ACHN (cell line): ENCODE data around the gene C6orf136.
A peak's percentile ranks its signal among the peaks of the same experiment; 100 is the strongest.

Experiments
- DNase-seq: peaks from one replicate; pipeline ENCODE4 v3.0.0-alpha.2; 2015
- in situ Hi-C: cut with HindIII; loops from 2 replicates; pipeline ENCODE4 v1.10.0; 2017; ENCODE audit warnings: low sequenced_read_pairs, low pct_ligation_motif_present, low pct_unique_long_range_greater_than_20kb

C6orf136 gene

GRCh38 chr6:30614044-30614842 is 32.7 kb upstream of the C6orf136 start:
- in situ Hi-C loops: no loop called here
- DNase-seq: no peak

- DNase-seq: peak; percentile 96
- in situ Hi-C loops: no loop called here
Observed at GRCh38 chr6:30614843-30615218, 32.1 kb upstream of the C6orf136 start.

GRCh38 chr6:30615219-30615957 is 31.5 kb upstream of the C6orf136 start:
- in situ Hi-C loops: no loop called here
- DNase-seq: peak; percentile 82

GRCh38 chr6:30615958-30616810 is 30.7 kb upstream of the C6orf136 start:
- in situ Hi-C loops: no loop called here
- peak; percentile 30 for DNase-seq

- peak; percentile 99 for DNase-seq
- in situ Hi-C loops: no loop called here
Observed at GRCh38 chr6:30616811-30617564, 29.9 kb upstream of the C6orf136 start, which contains the start of gene PPP1R10. Gene PPP1R10 (minus strand): TSS chr6:30617243. CDS start chr6:30609944, 7,299 bp downstream.

- DNase-seq: peak; percentile 95
- in situ Hi-C loops: no loop called here
Observed at GRCh38 chr6:30617565-30618269, 29.2 kb upstream of the C6orf136 start, which contains the start of gene MRPS18B. Gene MRPS18B (plus strand): TSS chr6:30617840. CDS start chr6:30617866, 26 bp downstream.

- no peak for DNase-seq
- in situ Hi-C loops: no loop called here
Observed at GRCh38 chr6:30618270-30618797, 28.6 kb upstream of the C6orf136 start.

GRCh38 chr6:30619561-30619960 is 27.4 kb upstream of the C6orf136 start:
- in situ Hi-C loops: no loop called here
- no peak for DNase-seq

GRCh38 chr6:30625511-30625910 is 21.4 kb upstream of the C6orf136 start:
- in situ Hi-C loops: no loop called here
- no peak for DNase-seq

GRCh38 chr6:30626484-30627366 is 20.2 kb upstream of the C6orf136 start, which contains the start of gene ATAT1:
Gene ATAT1 (plus strand): TSS chr6:30626874.
- peak; percentile 81 for DNase-seq
- in situ Hi-C loops: no loop called here

GRCh38 chr6:30635834-30636233 is 11.1 kb upstream of the C6orf136 start:
- DNase-seq: no peak
- in situ Hi-C loops: no loop called here

- in situ Hi-C loops: no loop called here
- no peak for DNase-seq
Observed at GRCh38 chr6:30640481-30640880, 6.5 kb upstream of the C6orf136 start.

GRCh38 chr6:30641048-30641447 is 5.9 kb upstream of the C6orf136 start:
- no peak for DNase-seq
- in situ Hi-C loops: no loop called here

- in situ Hi-C loops: no loop called here
- no peak for DNase-seq
Observed at GRCh38 chr6:30643656-30644055, 3.3 kb upstream of the C6orf136 start.

GRCh38 chr6:30644769-30645168 is 2.2 kb upstream of the C6orf136 start:
- in situ Hi-C loops: no loop called here

GRCh38 chr6:30645989-30646388 is 944 bp upstream of the C6orf136 start:
- in situ Hi-C loops: no loop called here

More at GRCh38 chr6:30644769-30645168, 2.2 kb upstream of the C6orf136 start:
- DNase-seq: no peak

More at GRCh38 chr6:30645989-30646388, 944 bp upstream of the C6orf136 start:
- DNase-seq: no peak
